NCI-H2196 (cell line): ENCODE measurements around the gene SORCS2.
A peak's percentile ranks its signal among the peaks of the same experiment; 100 is the strongest.

ENCODE experiments used
- DNase-seq: peaks from one replicate; lab custom pipeline; 2025; ENCODE audit not compliant: unreplicated experiment; lab: John Stamatoyannopoulos, UW

Gene SORCS2

GRCh38 chr4:7624396-7624980 lies 432.1 kb downstream of the SORCS2 start:
- DNase-seq, result no peak

DNA sequence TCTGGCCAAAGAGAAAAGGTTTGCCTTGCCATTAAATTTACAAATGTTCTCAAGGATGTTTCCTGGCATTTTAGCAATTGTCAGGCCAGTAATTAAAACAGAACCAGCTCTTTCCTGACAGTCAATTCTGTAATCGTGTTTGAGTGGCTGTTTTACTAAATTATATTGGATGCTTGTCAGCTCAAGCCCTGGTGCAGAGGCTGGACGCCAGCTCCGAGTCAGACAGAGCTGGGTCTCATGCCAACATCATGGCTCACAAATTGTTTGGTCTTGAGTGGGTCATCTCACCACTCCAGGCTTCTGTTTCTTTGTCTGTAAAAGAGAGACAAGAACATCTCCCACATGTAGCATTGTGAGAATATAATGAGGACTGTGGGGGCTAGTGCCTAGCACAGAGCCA lies 432.7 kb downstream of the SORCS2 start:
- no peak for DNase-seq

GRCh38 chr4:7626531-7626930 lies 434.2 kb downstream of the SORCS2 start:
- DNase-seq, result no peak

DNA sequence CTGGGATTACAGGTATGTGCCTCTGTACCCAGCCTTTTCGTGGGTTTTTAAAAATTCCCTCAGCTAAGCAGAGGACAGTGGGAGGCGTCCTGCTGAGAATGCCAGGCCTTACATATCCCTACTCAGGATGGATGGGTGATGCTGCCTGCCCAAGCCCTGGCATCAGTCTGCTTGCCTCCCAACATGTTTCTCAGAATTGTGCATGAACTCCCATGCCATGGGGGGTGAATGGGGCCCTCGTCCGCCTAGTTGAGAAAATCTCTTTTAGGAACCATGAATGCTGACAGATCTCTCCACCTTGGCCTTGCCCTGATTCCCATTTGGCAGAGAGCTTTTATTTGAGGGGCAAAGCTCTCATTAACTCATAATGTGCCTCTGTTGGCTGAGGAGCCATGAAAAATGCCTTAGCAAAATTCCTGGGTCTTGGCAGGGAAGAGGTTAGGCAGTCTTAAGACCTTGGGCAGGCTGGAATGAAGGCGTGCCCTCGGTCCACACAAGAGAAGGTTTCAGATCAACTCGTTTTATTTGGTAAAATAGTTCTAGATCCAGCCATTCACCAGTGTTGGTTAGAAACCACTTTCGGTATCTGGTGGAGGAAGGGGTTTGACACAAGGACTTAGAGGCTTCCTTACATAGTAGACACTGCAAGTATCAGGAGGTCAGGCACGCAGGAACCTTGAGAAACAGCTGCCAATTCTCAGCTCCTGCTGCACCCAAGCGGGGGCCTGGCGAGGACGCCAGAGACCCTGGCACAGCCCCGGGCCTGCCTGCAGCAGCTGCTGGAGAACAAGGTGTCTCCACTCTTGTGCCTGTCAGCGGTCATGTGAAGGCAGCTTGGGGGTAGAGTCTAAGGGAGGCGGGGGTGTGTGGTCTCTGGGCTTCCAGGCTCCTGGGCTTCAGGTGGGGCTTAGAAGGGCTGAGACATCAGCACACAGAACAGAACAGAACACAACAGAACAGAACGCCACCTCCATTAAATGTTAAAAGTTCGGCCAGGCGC lies 435.2 kb downstream of the SORCS2 start:
- no peak for DNase-seq

DNA sequence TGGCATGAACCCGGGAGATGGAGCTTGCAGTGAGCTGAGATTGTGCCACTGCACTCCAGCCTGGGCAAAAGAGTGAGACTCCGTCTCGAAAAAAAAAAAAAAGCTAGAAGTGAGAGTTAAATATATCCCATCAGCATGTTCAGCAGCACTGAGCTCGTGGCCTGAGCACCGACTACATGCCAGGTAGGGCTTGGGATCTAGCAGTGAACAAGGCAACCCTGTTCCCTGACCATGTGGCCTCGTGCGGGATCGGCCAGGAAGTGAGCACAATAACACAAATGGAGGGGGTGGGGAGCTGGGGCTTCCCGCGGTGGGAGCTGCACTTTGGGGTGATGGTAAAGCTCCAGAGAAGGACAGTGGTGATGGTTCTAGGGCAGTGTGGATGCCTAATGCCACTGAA lies 436.1 kb downstream of the SORCS2 start:
- no peak for DNase-seq

GRCh38 chr4:7629501-7630254 lies 437.3 kb downstream of the SORCS2 start:
- DNase-seq, result no peak

- DNase-seq, result peak; percentile 69
Observed at GRCh38 chr4:7630568-7631287, 438.4 kb downstream of the SORCS2 start.

GRCh38 chr4:7631288-7632014 lies 439.1 kb downstream of the SORCS2 start:
- DNase-seq, result no peak

DNA sequence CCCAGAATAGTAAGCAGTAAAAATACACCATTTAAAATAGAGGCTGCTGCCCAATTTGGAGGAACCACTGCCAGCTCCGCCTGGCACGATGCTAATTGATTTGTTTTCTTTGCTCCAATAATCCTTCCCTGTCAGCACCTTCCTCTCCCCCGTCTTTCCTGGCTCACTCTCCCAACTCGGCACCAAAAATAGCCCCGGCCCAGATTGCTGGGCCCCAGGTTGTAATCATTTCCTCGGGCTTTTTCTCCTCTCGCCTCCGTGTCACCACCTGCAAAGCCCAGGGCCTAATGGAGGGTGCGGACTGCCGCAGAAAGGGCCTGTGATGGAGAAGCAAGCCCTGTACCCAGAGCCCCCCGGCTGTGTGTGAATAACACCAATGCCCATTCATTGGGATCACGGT lies 440.0 kb downstream of the SORCS2 start:
- no peak for DNase-seq

- DNase-seq, result no peak
Observed at GRCh38 chr4:7632971-7633370, 440.6 kb downstream of the SORCS2 start.

- DNase-seq, result no peak
Observed at GRCh38 chr4:7634661-7635251, 442.4 kb downstream of the SORCS2 start.

DNA sequence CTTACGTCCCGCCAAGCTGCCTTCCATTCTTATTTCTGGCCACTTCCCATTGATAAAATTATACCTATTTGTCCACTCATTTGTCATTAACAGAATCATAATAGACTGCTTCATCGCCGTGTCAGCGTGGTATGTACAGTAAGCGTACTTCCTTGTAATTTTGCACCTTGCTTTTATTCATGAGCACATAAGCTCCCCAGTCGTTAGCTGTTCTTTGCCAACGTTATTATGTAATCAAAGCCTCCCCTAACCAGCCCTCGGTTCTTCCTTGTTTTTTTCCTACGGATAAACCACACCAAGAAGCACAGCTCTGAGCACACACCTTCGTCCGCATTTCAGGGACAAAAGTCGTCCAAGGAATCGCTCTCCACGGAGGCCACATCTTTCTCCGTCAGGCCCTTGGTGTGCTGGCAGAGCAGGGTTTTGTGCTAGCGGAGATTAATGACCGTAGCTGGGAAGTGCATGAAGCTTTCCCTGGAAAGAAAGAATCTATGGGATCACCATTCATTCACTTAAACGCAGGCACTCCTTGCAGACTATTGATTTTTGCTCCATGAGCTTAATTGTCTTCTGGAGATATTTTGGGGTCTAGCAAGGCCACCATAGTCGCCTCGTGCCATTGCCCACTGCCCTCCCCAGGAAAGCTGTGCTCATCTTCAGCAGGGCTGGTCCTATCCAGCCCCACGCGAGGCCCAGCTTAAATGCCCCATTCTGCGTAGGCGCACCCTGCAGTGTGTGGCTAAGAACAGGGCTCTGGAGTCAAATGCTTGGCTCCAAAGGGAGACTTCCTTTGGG lies 443.3 kb downstream of the SORCS2 start:
- peak; percentile 9 for DNase-seq

- DNase-seq, result no peak
Observed at GRCh38 chr4:7636240-7636508, 443.8 kb downstream of the SORCS2 start.

GRCh38 chr4:7637139-7637538 lies 444.8 kb downstream of the SORCS2 start:
- no peak for DNase-seq

DNA sequence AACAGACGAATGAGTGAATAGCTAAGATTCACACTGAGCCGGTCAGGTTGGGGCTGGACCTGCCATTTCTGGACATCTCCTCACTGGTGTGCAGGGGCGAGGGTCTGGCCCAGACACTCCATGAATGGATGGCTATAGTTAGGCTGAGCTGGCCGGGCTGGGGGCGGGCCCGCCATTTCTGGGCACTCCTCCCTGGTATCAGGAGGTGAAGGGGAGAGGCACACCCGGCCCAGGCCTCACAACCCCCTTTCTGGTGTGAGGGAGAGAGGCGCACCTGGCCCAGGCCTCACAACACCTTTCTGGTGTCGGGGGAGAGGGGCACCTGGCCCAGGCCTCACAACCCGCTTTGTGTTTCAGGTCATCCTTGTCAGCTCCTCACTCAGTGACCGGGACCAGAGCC lies 445.6 kb downstream of the SORCS2 start:
- DNase-seq, result no peak

GRCh38 chr4:7638489-7638888 lies 446.2 kb downstream of the SORCS2 start:
- no peak for DNase-seq

DNA sequence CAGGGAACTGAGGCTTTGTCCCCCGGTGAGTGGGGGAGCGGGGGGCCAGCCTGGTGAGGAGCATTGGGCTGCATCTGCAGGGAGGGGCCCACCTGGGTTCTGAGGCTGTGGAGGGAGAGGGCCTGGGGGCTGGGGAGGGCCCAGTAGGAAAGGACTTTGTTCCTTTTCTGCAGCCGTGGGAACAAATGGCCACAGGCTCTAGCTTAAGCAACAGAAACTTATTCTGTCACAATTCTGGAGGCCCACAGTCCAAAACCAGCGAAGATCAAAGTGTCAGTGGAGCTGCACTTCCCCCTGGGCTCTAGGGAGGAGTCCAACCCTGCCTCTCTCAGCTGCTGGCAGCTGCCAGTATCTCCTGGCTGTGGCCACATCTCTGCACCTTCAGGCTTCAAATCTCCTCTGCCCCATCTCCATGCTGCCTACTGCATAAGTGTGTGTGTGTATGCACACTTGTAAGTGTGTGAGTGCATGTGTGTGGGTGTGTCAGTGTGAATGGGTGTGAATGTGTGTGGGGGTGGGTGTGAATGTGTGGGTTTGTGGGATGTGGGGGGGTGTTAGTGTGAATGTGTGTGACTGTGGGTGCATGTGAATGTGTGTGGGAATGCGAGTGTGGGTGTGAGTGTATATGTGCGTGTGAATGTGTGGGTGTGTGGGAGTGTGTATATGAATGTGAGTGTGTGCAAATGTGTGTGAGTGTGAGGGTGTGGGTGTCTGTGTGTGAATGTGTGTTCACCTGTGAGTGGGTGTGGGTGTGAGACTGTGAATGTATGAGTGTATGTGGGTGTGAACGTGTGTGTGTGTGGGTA lies 446.8 kb downstream of the SORCS2 start:
- no peak for DNase-seq

- DNase-seq, result no peak
Observed at GRCh38 chr4:7640136-7640535, 447.8 kb downstream of the SORCS2 start.

DNA sequence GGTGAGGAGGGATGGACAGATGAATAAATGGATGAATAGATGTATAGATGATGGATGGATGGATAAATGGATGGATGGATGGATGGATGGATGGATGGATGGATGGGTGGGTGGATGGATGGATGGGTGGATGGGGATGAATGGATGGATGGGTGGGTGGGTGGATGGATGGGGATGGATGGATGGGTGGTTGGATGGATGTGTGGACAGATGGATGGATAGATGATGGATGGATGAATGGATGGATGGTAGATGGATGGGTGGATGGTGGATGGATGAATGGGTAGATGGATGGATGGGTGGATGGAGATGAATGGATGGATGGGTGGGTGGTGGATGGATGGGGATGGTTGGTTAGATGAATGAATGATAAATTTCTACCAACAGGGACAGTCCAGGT lies 449.4 kb downstream of the SORCS2 start:
- DNase-seq, result no peak
